H1 (cell line): ENCODE results near the gene ARRDC2. TPM values are rescaled to one million over a fixed set of nuclear protein-coding genes. Genes with fewer than 3 reads are reported as not detected.

Source experiments
- CTCF ChIA-PET: fragments of 300-600 bp; sonication (Branson Sonifier 250); formaldehyde crosslinking; loops from one replicate; lab custom pipeline; 2021; ENCODE audit not compliant: partially characterized antibody; lab: Charles Lee
- POLR2A ChIA-PET: fragments of 300-600 bp; sonication (Branson Sonifier 250); formaldehyde crosslinking; loops from one replicate; lab custom pipeline; 2021; ENCODE audit warnings: inconsistent platforms; ENCODE audit not compliant: partially characterized antibody; lab: Charles Lee
- DNase-seq, 2 experiments: peaks; one replicate each; pipeline versions ENCODE4 v3.0.0 to v3.0.0-alpha.2; 2010 to 2022; ENCODE audit warnings: low spot score in 2 of 2, low read depth in 1 of 2, mixed read lengths in 1 of 2
- FAIRE-seq: peaks from 2 replicates; lab custom pipeline; 2011; peaks lifted over from hg19 to GRCh38; lab: Jason Lieb, UNC
- H2AFZ ChIP-seq: 2 replicates; pipeline ENCODE4 v1.8.1; 2012; ENCODE audit warnings: low read length, inconsistent platforms
- H2AK5ac ChIP-seq: 2 replicates; pipeline ENCODE4 v1.6.1; 2013; ENCODE audit warnings: low read depth, low read length
- H2BK120ac ChIP-seq: replicated peaks from 2 replicates; pipeline ENCODE3; 2013; ENCODE audit warnings: low read depth, low read length, inconsistent platforms
- H2BK12ac ChIP-seq: 2 replicates; pipeline ENCODE4 v1.6.1; 2013; ENCODE audit warnings: low read depth, low read length
- H2BK15ac ChIP-seq: 2 replicates; pipeline ENCODE4 v1.6.1; 2013; ENCODE audit warnings: low read length
- H2BK20ac ChIP-seq: 2 replicates; pipeline ENCODE4 v1.6.1; 2013; ENCODE audit warnings: low read length
- H2BK5ac ChIP-seq: 2 replicates; pipeline ENCODE4 v1.6.1; 2013; ENCODE audit warnings: low read depth, low read length
- H3K14ac ChIP-seq: 2 replicates; pipeline ENCODE4 v1.6.1; 2013; ENCODE audit warnings: inconsistent platforms; ENCODE audit not compliant: insufficient read length
- H3K18ac ChIP-seq: 2 replicates; pipeline ENCODE4 v1.6.1; 2013; ENCODE audit warnings: low read length; ENCODE audit errors: extremely low read depth
- H3K23ac ChIP-seq: 2 replicates; pipeline ENCODE4 v1.6.1; 2013; ENCODE audit warnings: inconsistent platforms; ENCODE audit not compliant: insufficient read length
- H3K23me2 ChIP-seq: 2 replicates; pipeline ENCODE4 v1.6.1; 2013; ENCODE audit warnings: low read depth, low read length
- H3K27ac ChIP-seq: 2 replicates; pipeline ENCODE4 v1.6.1; 2011; ENCODE audit warnings: low read depth, low read length, inconsistent platforms
- H3K27me3 ChIP-seq, 4 experiments: replicated peaks in 1 of 4; 1 replicate in 1 of 4; 2 replicates in 3 of 4; pipeline versions ENCODE4 v1.6.1 to v1.8.1; 2011 to 2013; ENCODE audit warnings: low read length in 3 of 4, mild to moderate bottlenecking in 3 of 4, inconsistent platforms in 2 of 4, mixed read lengths in 2 of 4, moderate library complexity in 1 of 4; ENCODE audit not compliant: control insufficient read depth in 3 of 4, insufficient read depth in 3 of 4; ENCODE audit errors: extremely low read depth in 1 of 4
- H3K36me3 ChIP-seq, 4 experiments: 2 replicates each; pipeline versions ENCODE4 v1.6.1 to v1.8.1; 2011 to 2013; ENCODE audit warnings: mild to moderate bottlenecking in 4 of 4, low read length in 3 of 4, moderate library complexity in 2 of 4, control low read depth in 1 of 4, inconsistent platforms in 1 of 4; ENCODE audit not compliant: insufficient read depth in 4 of 4, control insufficient read depth in 2 of 4
- H3K4ac ChIP-seq: replicated peaks from 2 replicates; pipeline ENCODE3; 2013; ENCODE audit warnings: low read length, low read depth, mixed read lengths, inconsistent platforms; ENCODE audit not compliant: insufficient read length
- H3K4me1 ChIP-seq, 4 experiments: replicated peaks in 1 of 4; 1 replicate in 1 of 4; 2 replicates in 3 of 4; pipeline versions ENCODE4 v1.6.1 to v1.8.1; 2011 to 2013; ENCODE audit warnings: low read length in 3 of 4, inconsistent platforms in 2 of 4, mixed read lengths in 1 of 4; ENCODE audit not compliant: insufficient read depth in 4 of 4, control insufficient read depth in 3 of 4
- H3K4me2 ChIP-seq, 2 experiments: 2 replicates each; pipeline versions ENCODE4 v1.6.1 to v1.8.1; 2011 to 2013; ENCODE audit warnings: low read depth in 2 of 2, low read length in 2 of 2, control low read depth in 1 of 2, inconsistent platforms in 1 of 2, mild to moderate bottlenecking in 1 of 2; ENCODE audit not compliant: insufficient read depth in 1 of 2
- H3K4me3 ChIP-seq, 4 experiments: fragments of 200-600, 300-600 bp in 1 of 4; sonication (generic), shearing (Covaris generic), sonication (Bioruptor Twin) in 1 of 4; 2 replicates each; pipeline versions ENCODE4 v1.5.1 to v1.8.1; 2011 to 2016; ENCODE audit warnings: low read length in 4 of 4, low read depth in 3 of 4, control low read depth in 2 of 4, inconsistent platforms in 2 of 4, mild to moderate bottlenecking in 2 of 4, mixed read lengths in 1 of 4, moderate library complexity in 1 of 4; ENCODE audit not compliant: insufficient read depth in 2 of 4; ENCODE audit errors: extremely low read depth in 1 of 4
- H3K56ac ChIP-seq: replicated peaks from 2 replicates; pipeline ENCODE3; 2013; ENCODE audit warnings: low read depth, mild to moderate bottlenecking, mixed read lengths, low read length, inconsistent platforms; ENCODE audit not compliant: insufficient read length
- H3K79me1 ChIP-seq: 2 replicates; pipeline ENCODE4 v1.6.1; 2013; ENCODE audit warnings: low read depth, low read length, control low read depth
- H3K79me2 ChIP-seq, 2 experiments: 2 replicates each; pipeline versions ENCODE4 v1.6.1 to v1.8.1; 2012 to 2013; ENCODE audit warnings: low read length in 2 of 2, mild to moderate bottlenecking in 2 of 2, inconsistent platforms in 1 of 2; ENCODE audit not compliant: insufficient read depth in 2 of 2, control insufficient read depth in 1 of 2
- H3K9ac ChIP-seq, 4 experiments: replicated peaks in 1 of 4; 1 replicate in 1 of 4; 2 replicates in 3 of 4; pipeline versions ENCODE4 v1.6.1 to v1.8.1; 2011 to 2013; ENCODE audit warnings: low read depth in 3 of 4, low read length in 3 of 4, control low read depth in 2 of 4, mild to moderate bottlenecking in 2 of 4, moderate library complexity in 2 of 4, inconsistent platforms in 1 of 4; ENCODE audit errors: extremely low read depth in 1 of 4
- H3K9me3 ChIP-seq, 2 experiments: 2 replicates each; pipeline versions ENCODE4 v1.6.1 to v1.8.1; 2012 to 2013; ENCODE audit warnings: mild to moderate bottlenecking in 2 of 2, moderate library complexity in 2 of 2, control low read depth in 1 of 2, inconsistent platforms in 1 of 2, low read depth in 1 of 2, low read length in 1 of 2, mixed read lengths in 1 of 2; ENCODE audit not compliant: insufficient read depth in 2 of 2
- H4K20me1 ChIP-seq, 2 experiments: replicated peaks in 1 of 2; 2 replicates each; pipeline versions ENCODE3 to v1.8.1; 2011 to 2013; ENCODE audit warnings: inconsistent platforms in 2 of 2, low read length in 2 of 2, mild to moderate bottlenecking in 1 of 2; ENCODE audit not compliant: insufficient read depth in 2 of 2, control insufficient read depth in 1 of 2
- H4K5ac ChIP-seq: 2 replicates; pipeline ENCODE4 v1.6.1; 2013; ENCODE audit warnings: low read length, low read depth, mixed read lengths, inconsistent platforms; ENCODE audit not compliant: insufficient read length
- H4K8ac ChIP-seq: 2 replicates; pipeline ENCODE4 v1.8.0; 2013; ENCODE audit warnings: mild to moderate bottlenecking, moderate library complexity, low read length, inconsistent platforms; ENCODE audit not compliant: insufficient read depth; ENCODE audit errors: extremely low read depth
- H4K91ac ChIP-seq: replicated peaks from 2 replicates; pipeline ENCODE3; 2013; ENCODE audit warnings: low read length, mixed read lengths, inconsistent platforms; ENCODE audit not compliant: insufficient read length
- SAP30 ChIP-seq: fragments of 300-600 bp; sonication (generic); IDR thresholded peaks from 2 replicates; pipeline ENCODE4 v1.7.1; 2012; ENCODE audit warnings: low read length, moderate library complexity, mild to moderate bottlenecking, inconsistent platforms; ENCODE audit not compliant: insufficient read depth, insufficient replicate concordance
- WGBS, 2 experiments: shearing (Covaris generic) in 1 of 2; methylation state at CpG; one replicate each; pipeline versions ENCODE4 v1.1.6 to v1.1.7; 2013 to 2015; ENCODE audit warnings: low lambda C conversion rate in 2 of 2, mixed read lengths in 2 of 2, inconsistent platforms in 1 of 2, low coverage in 1 of 2, missing lambda C conversion rate in 1 of 2; ENCODE audit not compliant: insufficient replicate concordance in 2 of 2, insufficient coverage in 1 of 2, insufficient read length in 1 of 2; ENCODE audit errors: extremely low coverage in 1 of 2, missing lambda C conversion rate in 1 of 2; 5-methylcytosine and 5-hydroxymethylcytosine counted together
- polyA plus RNA-seq, 7 experiments: library from polyadenylated mRNA; depleted of rRNA in 3 of 7; stranded (reverse) in 5 of 7; unstranded in 2 of 7; fragments of >200 nt in 5 of 7; fragments of 200-250 nt in 2 of 7; gene quantifications; 1 replicate in 5 of 7; 2 replicates in 1 of 7; 4 replicates in 1 of 7; pipeline versions ENCODE4 v1.2.1 to v1.2.3, GENCODE V29; 2011 to 2013; ENCODE audit warnings: missing spikeins in 2 of 7, mixed read lengths in 2 of 7
- total RNA-seq: library from RNA; stranded (reverse); fragmentation: NEBNext Ultra II Directional; extraction: Animal tissue kit (Norgen Biotek cat#: 25700); gene quantifications from 2 replicates; pipeline ENCODE4 v1.2.1, GENCODE V29; 2021
- TF ChIP-seq, protein P1 (sequence below): IDR thresholded peaks from 2 replicates; pipeline ENCODE4 v1.6.1; 2012; ENCODE audit warnings: inconsistent platforms

The ARRDC2 gene
- total and polyA plus RNA-seq, 2 of the 8 experiments (the other 6 are each of a cell fraction or from before 2014, with no cell fraction given): 5.4 to 6.9 TPM

DNA sequence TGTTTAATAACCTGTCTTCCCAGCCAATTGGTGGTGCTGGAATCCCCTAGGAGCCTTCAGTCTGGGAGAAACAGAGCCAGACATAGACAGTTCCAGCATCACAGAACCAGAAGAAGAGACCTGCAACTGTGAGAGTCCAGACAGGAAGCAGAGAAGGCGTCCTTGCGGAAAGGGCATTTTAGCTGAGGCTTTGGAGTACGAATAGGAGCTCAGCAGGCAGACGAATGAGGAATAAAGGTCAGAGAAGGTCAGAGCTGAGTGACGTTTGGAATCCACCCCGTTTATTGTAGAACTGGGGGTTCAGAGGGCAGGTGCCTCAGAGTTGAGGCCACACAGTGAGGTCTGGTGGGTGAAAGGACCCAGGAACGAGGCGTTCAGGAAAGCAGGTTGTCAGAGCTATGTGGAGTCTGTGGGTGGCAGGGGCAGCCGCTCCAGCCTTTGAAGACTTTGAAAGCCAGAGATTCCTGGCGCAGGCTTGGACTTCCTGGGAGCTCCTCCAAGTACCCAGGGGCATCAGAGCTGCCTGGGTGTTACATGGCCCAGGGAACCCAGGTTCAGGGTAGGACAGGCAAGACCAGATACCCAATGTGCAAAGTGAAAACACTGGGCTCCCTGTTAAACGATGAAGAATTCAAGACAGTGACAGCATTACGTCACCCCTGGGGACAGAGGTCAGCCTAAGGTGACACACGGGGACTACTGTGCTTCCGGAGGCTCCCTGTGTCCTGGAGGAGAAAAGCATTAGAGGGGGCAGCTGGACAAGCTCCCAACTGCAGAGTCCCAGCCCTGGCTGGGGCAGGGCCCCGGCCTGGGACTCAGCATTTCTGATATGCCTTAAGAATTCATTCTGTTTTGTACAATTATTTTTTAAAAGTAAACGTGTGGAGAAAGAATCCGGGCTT, 5.5 kb downstream of the ARRDC2 start:
- Histone ChIP-seq H3K23me2 (no peaks in the 10 kb centered on the region), H2BK12ac (no peak overlapping the region), H2BK120ac (no peak overlapping the region), H3K27me3 (no peaks in the 10 kb centered on the region; a peak in 1 of 7 replicates), H3K79me2 (no peaks in the 10 kb centered on the region), H3K27ac (no peak overlapping the region), H2AK5ac (no peak overlapping the region)
- no peak for DNase-seq
- POLR2A ChIA-PET: no interaction called here
- no peak for TF ChIP-seq SAP30
- TF ChIP-seq, protein P1, sequence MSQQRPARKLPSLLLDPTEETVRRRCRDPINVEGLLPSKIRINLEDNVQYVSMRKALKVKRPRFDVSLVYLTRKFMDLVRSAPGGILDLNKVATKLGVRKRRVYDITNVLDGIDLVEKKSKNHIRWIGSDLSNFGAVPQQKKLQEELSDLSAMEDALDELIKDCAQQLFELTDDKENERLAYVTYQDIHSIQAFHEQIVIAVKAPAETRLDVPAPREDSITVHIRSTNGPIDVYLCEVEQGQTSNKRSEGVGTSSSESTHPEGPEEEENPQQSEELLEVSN: no peak
- TF ChIP-seq, all 59 proteins: peak for 0
- Histone ChIP-seq H3K14ac (no peak overlapping the region), H2BK5ac (no peak overlapping the region), H3K18ac (no peak overlapping the region), H3K23ac (no peak overlapping the region), H4K8ac (no peak overlapping the region), H3K4ac (no peak overlapping the region), H4K20me1 (no peaks in the 10 kb centered on the region), H3K56ac (no peak overlapping the region), H3K36me3 (peaks cover 0 to 2% (median 0%) of the 10 kb centered on the region in 4 experiments; a peak in 1 of 8 replicates), H3K4me3 (no peak overlapping the region), H2BK15ac (no peak overlapping the region), H3K79me1 (no peaks in the 10 kb centered on the region), H2AFZ (no peak overlapping the region), H4K91ac (no peak overlapping the region), H3K4me1 (peaks cover 0 to under 1% (median 0%) of the 10 kb centered on the region in 4 experiments; a peak in 2 of 7 replicates), H3K4me2 (no peak overlapping the region), H3K9me3 (no peaks in the 10 kb centered on the region), H3K9ac (no peak overlapping the region), H2BK20ac (no peak overlapping the region), H4K5ac (no peak overlapping the region)
- 82% methylated on average over 17 of the region's 17 CpGs; no CpG with 5 or more reads in 1 of the 2 experiments for WGBS, 2 experiments
- no peak for FAIRE-seq
- CTCF ChIA-PET: interaction anchor here (0.8 to 1.1 kb wide), 4 partner anchors 10 to 48 kb away, joined by 3 to 4 read pairs (median 3); no protein-coding TSS in a partner anchor
